Cardiac fibroblast (primary cell): ENCODE measurements around the gene USP35.
"Not testable (repeated sequence)": the region's sequence is repeated elsewhere in the genome, so short reads cannot be mapped to it uniquely, and the experiment has no call there.

Experiments used
- DNase-seq, 2 donors: peaks; one replicate each; pipeline versions ENCODE4 v3.0.0 to v3.0.0-alpha.2; 2010; ENCODE audit warnings: low read depth in 2 of 2
- H3K4me3 ChIP-seq, 2 donors: replicated peaks in 1 of 2; 1 replicate in 1 of 2; 2 replicates in 1 of 2; pipeline ENCODE4 v1.5.1; 2011; ENCODE audit warnings: low read depth in 2 of 2, low read length in 2 of 2, mild to moderate bottlenecking in 2 of 2, moderate library complexity in 1 of 2
- TF ChIP-seq, protein P1 (sequence below): IDR thresholded peaks from one replicate; pipeline ENCODE4 v1.5.1; 2011; ENCODE audit warnings: low read depth, mild to moderate bottlenecking, low read length, inconsistent platforms

USP35 gene

GRCh38 chr11:78168539-78169477 is 19.9 kb upstream of the USP35 start:
- peak; percentile 97 to 98 for DNase-seq
- TF ChIP-seq, protein P1, sequence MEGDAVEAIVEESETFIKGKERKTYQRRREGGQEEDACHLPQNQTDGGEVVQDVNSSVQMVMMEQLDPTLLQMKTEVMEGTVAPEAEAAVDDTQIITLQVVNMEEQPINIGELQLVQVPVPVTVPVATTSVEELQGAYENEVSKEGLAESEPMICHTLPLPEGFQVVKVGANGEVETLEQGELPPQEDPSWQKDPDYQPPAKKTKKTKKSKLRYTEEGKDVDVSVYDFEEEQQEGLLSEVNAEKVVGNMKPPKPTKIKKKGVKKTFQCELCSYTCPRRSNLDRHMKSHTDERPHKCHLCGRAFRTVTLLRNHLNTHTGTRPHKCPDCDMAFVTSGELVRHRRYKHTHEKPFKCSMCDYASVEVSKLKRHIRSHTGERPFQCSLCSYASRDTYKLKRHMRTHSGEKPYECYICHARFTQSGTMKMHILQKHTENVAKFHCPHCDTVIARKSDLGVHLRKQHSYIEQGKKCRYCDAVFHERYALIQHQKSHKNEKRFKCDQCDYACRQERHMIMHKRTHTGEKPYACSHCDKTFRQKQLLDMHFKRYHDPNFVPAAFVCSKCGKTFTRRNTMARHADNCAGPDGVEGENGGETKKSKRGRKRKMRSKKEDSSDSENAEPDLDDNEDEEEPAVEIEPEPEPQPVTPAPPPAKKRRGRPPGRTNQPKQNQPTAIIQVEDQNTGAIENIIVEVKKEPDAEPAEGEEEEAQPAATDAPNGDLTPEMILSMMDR, result no peak
- no peak overlapping the region for H3K4me3 ChIP-seq

- no peak for DNase-seq
- no peak overlapping the region for H3K4me3 ChIP-seq
- TF ChIP-seq, protein P1, result no peak
Observed at GRCh38 chr11:78170413-78170812, 18.3 kb upstream of the USP35 start.

DNA sequence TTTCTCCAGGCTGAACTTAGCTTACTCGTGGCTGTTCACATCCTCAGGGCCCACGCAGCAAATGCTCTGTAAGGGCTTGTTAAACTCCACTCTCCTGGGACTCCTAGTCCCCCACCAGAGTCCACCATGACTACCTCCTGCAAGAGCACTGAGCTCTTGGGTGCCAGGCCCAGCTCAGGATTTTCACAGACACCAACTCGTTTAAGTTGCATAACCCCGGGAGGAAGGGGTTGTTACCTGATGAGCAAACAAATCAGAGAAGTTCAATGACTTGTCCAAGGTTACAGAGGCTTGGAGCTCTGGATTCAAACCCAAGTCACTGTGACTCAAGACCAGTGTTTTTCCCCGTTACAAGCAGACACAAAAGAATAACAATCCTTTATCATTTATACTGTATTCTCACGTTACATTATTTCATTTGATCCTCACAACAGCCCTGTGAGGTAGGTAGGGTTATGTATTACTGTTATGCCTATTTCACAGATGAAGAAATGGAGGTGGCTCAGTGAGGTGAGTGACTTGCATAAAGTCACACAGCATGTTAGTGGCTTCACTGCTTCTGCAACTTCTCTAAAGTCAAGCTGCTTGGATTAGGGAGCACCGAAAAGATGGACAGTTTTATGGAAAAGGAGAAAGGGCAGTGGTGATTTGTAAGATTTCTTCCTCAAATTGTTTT is 17.7 kb upstream of the USP35 start:
- TF ChIP-seq, protein P1, result no peak
- no peak overlapping the region for H3K4me3 ChIP-seq
- DNase-seq, result peak in 1 of 2 donors; percentile 29

- TF ChIP-seq, protein P1, result no peak
- no peak for DNase-seq
- H3K4me3 ChIP-seq, result no peak overlapping the region
Observed at GRCh38 chr11:78171951-78172350, 16.8 kb upstream of the USP35 start.

DNA sequence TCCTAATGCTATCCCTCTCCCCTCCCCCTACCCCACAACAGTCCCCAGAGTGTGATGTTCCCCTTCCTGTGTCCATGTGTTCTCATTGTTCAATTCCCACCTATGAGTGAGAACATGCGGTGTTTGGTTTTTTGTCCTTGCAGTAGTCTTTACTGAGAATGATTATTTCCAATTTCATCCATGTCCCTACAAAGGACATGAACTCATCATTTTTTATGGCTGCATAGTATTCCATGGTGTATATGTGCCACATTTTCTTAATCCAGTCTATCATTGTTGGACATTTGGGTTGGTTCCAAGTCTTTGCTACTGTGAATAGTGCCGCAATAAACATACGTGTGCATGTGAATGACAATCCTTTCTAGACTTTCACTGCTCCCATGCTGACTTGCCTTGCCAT is 12.9 kb upstream of the USP35 start:
- not testable (repeated sequence) for H3K4me3 ChIP-seq, DNase-seq

GRCh38 chr11:78176605-78177141 is 12.0 kb upstream of the USP35 start:
- TF ChIP-seq, protein P1, result no peak
- no peak for DNase-seq
- H3K4me3 ChIP-seq, result no peak overlapping the region

- H3K4me3 ChIP-seq, result no peak overlapping the region
- TF ChIP-seq, protein P1, result no peak
- no peak for DNase-seq
Observed at GRCh38 chr11:78177216-78177615, 11.5 kb upstream of the USP35 start.
